GM18909 (cell line): ENCODE results near the gene ZBTB48.

Experiments used
- ATAC-seq: cut with Tn5 transposase; IDR thresholded peaks from one replicate; pipeline ENCODE4 v1.9.1; 2021; ENCODE audit warnings: mild to moderate bottlenecking; ENCODE audit not compliant: unreplicated experiment, poor library complexity

The ZBTB48 gene

GRCh38 chr1:6572653-6573383 lies 7.0 kb upstream of the ZBTB48 start:
- no peak for ATAC-seq

- no peak for ATAC-seq
These were observed 5.7 kb upstream of the ZBTB48 start for GRCh38 chr1:6574025-6574620.

- ATAC-seq: no peak
These were observed 5.0 kb upstream of the ZBTB48 start for GRCh38 chr1:6574818-6575217.

DNA sequence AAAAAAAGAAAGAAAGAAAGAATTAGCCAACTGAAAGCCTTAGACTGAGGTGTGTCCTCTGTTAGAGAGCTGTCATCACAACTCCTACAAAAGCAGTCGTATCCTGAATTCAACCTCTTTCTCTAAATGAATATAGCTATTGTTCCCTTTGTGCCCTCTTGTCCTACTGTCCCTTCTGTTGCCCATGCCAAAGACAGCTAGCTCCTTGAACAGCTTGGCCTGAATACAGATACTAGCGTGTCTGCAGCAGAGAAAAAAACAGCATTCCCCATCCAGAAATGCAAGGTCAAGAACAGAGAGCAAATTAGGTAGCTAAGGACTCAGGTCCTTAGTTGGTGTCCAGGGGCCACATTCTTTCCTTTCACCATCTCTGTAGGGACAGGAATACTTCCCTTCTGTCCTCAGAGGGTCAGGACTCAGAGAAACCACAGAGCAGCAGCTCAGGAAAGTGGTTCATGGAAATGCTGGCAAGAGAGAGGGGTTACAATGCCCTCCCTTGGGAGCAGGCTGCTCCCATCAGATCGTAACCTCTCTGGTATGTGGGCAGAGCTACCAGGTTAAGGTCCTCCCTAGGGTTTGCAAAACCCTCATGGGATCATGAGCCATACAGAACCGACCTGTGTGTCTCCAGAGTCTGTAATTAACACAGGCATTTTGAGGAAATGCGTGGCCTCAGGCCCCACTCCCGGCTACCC lies 1.8 kb upstream of the ZBTB48 start:
- ATAC-seq: no peak

DNA sequence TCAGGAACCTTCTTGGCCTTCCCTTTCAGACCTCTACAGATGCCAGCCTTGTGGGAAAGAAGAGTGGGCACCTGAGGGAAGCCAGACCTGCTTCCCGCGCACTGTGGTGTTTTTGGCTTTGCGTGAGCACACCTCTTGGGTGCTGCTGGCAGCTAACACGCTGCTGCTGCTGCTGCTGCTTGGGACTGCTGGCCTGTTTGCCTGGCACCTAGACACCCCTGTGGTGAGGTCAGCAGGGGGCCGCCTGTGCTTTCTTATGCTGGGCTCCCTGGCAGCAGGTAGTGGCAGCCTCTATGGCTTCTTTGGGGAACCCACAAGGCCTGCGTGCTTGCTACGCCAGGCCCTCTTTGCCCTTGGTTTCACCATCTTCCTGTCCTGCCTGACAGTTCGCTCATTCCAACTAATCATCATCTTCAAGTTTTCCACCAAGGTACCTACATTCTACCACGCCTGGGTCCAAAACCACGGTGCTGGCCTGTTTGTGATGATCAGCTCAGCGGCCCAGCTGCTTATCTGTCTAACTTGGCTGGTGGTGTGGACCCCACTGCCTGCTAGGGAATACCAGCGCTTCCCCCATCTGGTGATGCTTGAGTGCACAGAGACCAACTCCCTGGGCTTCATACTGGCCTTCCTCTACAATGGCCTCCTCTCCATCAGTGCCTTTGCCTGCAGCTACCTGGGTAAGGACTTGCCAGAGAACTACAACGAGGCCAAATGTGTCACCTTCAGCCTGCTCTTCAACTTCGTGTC lies 995 bp upstream of the ZBTB48 start:
- no peak for ATAC-seq

DNA sequence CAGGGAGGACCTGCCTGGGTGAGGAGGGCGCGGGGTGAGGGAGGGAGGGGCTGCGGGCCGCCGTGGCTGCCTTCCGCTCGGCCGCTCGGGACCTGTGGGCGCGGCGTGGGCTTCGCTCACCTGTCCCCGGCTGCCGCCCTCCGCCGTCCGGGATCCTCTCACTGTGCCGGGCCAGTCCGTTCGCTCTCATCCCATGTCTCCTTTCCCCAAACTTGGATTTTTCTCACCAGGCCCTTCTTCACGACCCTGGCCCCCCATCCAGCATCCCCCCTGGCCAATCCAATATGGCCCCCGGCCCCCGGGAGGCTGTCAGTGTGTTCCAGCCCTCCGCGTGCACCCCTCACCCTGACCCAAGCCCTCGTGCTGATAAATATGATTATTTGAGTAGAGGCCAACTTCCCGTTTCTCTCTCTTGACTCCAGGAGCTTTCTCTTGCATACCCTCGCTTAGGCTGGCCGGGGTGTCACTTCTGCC lies 362 bp downstream of the ZBTB48 start:
- peak; percentile 31 for ATAC-seq

GRCh38 chr1:6580593-6581409 lies 1.0 kb downstream of the ZBTB48 start:
- no peak for ATAC-seq

DNA sequence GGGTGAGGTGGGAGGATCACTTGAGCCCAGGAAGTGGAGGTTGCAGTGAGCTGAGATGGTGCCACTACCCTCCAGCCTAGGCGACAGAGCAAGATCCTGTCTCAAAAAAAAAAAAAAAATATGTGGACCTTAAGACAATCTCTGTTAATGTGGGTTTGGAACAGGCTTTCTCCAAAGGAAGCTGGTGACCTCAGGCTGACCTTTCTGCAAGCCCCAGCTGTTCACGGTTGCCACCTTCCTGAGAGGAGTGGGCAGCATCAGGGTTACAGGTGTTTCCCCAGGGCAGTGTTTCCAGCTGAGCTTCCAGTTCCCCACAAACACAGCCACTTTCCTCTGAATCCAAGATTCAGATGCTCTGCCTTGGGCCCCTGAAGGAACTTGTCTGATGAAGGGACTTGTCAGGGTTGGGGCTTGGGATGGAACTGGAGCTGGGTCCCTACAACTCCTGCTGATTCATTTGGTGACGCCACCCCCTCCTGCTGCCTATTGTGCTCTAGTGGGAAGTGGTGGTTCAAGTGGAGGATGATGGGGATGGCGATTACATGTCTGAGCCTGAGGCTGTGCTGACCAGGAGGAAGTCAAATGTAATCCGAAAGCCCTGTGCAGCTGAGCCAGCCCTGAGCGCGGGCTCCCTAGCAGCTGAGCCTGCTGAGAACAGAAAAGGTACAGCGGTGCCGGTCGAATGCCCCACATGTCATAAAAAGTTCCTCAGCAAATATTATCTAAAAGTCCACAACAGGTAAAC lies 1.9 kb downstream of the ZBTB48 start:
- no peak for ATAC-seq

GRCh38 chr1:6582370-6582769 lies 2.6 kb downstream of the ZBTB48 start:
- no peak for ATAC-seq

GRCh38 chr1:6584126-6585080 lies 4.6 kb downstream of the ZBTB48 start:
- ATAC-seq: no peak

GRCh38 chr1:6585081-6585722 lies 5.4 kb downstream of the ZBTB48 start:
- no peak for ATAC-seq

GRCh38 chr1:6585841-6586240 lies 6.0 kb downstream of the ZBTB48 start:
- ATAC-seq: no peak

DNA sequence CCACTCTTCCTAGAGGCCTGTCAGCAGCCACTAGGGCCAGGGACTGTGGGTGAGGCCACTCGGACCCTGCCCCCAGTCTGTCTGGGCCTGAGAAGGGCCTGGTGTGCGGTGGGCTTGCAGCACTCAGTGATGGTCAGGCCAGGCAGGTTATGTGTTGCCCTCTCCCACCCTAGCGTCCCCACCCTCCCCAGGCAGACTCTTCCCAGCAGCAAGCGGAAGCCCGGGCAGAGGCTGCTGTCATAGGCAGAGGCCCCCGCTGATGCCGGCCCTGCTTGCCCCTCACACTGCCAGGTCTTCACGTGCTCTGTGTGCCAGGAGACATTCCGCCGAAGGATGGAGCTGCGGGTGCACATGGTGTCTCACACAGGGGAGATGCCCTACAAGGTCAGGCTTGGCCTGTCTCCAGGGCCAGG lies 6.6 kb downstream of the ZBTB48 start:
- ATAC-seq: no peak

DNA sequence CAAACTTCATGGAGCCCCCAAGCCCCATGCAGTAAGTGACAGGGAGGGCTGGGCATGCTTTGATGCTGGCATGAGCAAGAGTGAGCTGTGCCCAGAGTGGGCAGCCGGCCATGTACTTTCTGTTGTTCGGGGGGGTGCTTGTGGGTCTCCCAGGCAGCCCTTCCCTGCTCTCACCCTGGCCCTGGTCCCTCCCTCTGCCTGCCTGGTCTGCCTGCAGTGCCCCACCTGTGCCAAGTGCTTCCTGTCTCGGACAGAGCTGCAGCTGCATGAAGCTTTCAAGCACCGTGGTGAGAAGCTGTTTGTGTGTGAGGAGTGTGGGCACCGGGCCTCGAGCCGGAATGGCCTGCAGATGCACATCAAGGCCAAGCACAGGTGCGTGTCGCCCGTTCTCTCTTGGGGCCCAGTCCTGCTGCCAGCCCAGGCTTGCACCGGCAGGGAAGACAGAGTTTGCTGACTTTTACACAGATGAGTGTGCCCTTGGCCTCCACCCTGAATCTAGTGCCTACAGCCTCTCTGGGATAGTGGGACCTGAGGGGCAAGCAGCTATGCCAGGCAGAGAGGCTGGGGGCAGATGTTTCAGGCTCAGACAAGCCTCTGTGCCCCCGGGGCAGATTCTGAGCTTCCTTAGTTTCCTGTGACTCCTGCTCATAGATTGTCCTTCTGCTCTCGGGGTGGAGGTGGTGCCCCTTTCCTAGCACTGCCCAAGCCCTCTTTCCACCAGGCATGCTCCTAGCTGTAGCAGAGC lies 7.6 kb downstream of the ZBTB48 start:
- ATAC-seq: no peak

DNA sequence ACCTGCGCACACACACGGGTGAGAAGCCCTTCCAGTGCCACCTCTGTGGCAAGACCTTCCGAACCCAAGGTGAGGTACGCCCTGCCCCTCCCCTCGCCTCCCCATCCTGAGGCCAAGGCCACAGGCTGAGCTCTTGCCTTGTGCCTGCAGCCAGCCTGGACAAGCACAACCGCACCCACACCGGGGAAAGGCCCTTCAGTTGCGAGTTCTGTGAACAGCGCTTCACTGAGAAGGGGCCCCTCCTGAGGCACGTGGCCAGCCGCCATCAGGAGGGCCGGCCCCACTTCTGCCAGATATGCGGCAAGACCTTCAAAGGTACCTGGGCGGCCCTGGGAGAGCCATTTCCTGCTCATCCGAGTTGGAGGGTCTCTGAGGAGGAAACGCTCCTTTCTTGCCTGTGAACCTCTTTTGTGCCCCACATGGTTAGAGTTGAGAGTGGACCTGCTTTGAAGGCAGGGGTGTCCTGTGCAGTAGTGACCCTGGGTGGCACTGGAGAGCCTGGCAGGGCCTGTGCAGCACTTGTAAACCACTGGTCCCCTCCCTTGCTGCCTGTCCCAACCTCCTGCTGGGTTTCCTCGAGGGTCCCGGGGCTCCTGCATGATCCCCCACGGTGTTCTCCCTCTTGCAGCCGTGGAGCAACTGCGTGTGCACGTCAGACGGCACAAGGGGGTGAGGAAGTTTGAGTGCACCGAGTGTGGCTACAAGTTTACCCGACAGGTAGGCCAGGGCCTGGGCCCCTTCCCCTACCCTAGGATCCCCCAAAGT lies 8.5 kb downstream of the ZBTB48 start:
- no peak for ATAC-seq

DNA sequence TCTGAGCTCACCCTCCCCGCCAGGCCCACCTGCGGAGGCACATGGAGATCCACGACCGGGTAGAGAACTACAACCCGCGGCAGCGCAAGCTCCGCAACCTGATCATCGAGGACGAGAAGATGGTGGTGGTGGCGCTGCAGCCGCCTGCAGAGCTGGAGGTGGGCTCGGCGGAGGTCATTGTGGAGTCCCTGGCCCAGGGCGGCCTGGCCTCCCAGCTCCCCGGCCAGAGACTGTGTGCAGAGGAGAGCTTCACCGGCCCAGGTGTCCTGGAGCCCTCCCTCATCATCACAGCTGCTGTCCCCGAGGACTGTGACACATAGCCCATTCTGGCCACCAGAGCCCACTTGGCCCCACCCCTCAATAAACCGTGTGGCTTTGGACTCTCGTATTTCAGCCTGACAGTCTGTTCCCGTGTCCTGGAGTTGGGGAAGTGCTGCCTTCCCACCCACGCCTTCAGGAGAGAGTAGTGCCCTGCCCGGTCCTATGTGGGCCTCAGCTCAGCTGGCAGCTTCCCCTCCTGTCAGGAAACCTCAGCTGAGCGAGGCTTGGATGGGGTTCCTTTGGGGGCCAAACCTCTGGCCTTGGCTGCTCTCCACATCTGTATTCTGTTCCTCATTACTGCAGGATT lies 9.2 kb downstream of the ZBTB48 start:
- ATAC-seq: no peak
